Erythroblast (primary cell): ENCODE data around the gene MTMR3.

Experiments
- GATA1 ChIP-seq: IDR thresholded peaks from 2 replicates; pipeline ENCODE4 v1.6.1; 2011; ENCODE audit warnings: low read depth, mild to moderate bottlenecking, control low read depth, low read length, moderate library complexity
- POLR2A ChIP-seq: IDR thresholded peaks from 2 replicates; pipeline ENCODE4 v1.6.1; 2011; ENCODE audit warnings: mild to moderate bottlenecking, low read length

DNA sequence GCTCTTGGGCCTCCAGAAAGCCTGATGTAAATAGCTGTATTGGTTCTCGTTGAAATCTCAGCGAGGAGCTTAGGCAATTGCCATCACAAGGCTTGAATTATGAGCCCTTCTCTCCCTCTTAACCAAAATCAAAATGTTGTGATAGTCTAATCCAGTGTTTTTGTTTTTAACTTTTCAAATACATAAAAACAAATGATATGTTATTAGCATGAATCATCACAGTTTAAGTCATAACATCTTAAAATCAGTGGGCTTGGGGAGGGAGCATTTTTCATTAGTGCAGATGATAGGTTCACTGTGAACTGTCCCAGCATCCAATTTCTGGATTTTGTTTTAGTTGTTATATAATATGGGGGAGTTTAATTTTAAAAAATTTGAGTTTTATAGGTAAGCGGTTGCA, 148.4 kb downstream of the MTMR3 start:
- TF ChIP-seq POLR2A (no peak), GATA1 (no peak)
